Activated CD8-positive, alpha-beta memory T cell treated with anti-CD3 and anti-CD28 coated beads for 24 hours (primary cell): ENCODE results near the gene CUL1.
A peak's percentile ranks its signal among the peaks of the same experiment; 100 is the strongest.
"Not testable (repeated sequence)": the region's sequence is repeated elsewhere in the genome, so short reads cannot be mapped to it uniquely, and the experiment has no call there.

ENCODE experiments used
- DNase-seq: peaks from one replicate; pipeline ENCODE4 v3.0.0-alpha.2; 2020

The CUL1 gene

DNA sequence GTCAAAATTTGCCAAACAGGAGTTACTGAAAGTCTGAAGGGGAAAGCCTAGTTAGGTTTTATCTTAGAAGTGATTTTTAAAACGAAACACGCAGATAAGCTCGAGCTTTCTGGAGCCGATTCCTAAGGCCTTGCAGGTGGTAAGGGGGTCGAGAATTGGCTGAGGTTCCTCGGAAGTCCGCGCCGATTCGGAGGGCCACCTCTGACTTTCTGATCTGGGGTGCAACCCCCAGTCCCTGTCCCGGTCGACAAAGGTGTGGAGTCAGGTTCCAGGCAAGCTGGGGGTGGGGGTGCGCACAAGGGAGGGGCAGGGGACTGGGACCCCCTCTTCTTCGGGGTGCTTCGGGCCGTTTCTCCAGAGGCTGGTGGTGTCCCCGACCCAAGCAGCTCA lies 701 bp upstream of the CUL1 start:
- peak; percentile 85 for DNase-seq

DNA sequence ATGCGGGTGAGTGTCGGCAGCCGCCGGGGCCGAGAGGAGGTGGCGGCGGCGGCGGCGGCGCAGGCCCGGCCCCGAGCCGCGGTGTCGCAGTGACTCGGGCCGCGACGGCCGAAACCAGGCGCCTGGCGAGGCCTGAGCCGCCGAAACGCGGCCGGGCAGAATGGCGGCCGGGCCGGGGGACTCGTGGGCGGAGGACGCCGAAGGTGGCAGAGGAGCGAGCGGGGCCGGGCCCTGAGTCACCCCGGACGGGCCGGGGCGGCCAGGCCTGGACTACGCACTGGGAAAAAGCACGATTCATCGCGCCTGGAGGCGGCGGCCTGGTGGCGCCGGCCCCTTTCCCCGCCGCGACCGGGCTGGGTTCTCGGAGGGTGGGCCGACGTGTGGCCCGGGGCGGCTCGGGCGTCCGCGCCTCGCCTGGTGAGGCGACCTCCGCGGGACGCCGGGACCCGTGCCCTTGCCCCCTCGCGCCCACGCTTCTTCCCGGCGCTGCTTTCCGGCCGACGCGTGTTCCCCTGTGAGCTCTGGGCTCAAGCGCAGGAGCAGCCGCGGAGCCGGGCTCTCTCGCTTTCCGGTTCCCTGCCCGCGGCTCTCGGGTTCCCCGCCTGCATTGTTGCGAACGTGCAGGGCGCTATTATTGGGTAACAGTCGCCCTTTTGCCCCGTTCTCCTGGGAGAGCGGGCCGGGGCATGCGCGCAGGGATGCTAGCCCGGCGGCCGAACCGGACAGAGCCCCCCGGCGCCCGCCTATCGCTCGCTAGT lies 500 bp downstream of the CUL1 start:
- peak; percentile 85 for DNase-seq

DNA sequence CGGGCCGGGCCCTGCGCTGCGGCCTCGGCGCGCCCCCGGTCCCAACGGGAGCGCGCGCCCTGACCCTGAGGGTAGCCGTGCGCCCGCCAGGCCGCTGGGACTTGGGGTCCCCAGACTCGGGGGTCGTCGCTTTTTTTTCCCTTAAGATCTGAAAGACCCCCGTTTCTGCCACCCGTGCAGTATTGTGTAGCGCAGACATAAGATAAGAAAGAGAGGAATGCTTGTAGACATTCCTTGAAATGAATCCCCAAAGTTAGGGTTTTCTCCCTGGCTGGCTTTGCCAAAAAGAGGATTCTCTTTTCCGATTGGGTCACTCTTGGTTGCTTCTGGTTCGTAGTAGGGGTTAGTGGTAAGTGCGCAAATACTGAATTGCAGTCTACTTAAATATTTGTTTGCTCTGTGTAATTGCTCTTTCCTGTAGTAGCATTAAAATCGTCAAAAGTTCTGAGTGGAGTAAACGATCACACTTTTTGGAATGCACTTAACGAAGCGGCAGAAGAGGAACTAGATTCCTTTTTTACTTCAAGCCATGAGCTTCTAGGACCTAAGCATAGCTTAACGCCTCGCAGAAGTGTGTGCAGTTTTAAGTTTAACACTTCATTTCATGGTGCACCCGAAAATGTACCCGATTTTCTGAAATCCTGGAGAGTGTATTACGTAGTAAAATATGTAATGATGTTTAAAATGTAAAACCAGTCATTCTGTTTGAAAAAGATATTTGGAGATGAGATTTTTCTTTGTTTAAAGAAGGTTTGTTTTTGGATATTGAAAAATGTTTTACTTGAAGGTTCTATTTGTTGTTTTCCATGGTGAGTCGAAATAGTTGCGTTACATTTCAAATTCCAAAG lies 1.3 kb downstream of the CUL1 start:
- DNase-seq: no peak

DNA sequence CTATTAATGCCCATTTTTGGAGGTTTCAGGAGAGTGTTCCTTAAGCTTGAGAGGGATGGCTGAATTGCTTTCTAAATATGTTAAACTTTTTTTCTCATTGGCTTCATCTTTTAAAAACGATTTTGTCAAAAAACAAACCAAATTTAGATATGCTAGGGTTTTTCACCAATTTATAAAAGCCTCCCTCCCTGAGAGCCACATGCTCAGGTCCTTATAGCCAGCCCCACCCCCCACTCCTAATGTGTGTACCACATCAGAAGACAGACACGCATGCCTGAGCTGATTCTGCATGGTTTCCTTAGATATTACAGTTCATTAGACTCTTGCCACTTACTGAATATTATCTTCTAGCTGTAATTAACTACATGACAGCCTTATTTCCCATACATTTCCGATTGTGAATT lies 2.0 kb downstream of the CUL1 start:
- no peak for DNase-seq

DNA sequence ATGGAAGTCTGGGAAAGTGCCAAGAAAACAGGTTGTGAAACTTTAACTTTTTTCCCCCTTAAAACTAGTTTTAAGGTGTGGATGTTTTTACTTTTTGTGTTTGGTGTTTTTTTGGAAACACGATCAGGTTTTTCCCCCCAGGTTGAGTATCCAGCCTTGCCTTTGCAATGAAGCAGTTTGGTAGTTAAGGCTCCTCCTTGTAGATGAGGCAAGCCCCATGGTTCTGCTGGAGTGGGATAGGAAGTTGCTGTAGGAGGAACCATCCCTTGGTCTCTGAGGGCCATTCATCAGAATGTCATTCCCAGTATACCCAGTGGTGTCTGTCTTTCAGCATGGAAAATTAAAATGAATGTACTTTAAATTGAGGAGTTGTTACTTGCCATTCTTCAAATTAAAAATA lies 2.7 kb downstream of the CUL1 start:
- no peak for DNase-seq

DNA sequence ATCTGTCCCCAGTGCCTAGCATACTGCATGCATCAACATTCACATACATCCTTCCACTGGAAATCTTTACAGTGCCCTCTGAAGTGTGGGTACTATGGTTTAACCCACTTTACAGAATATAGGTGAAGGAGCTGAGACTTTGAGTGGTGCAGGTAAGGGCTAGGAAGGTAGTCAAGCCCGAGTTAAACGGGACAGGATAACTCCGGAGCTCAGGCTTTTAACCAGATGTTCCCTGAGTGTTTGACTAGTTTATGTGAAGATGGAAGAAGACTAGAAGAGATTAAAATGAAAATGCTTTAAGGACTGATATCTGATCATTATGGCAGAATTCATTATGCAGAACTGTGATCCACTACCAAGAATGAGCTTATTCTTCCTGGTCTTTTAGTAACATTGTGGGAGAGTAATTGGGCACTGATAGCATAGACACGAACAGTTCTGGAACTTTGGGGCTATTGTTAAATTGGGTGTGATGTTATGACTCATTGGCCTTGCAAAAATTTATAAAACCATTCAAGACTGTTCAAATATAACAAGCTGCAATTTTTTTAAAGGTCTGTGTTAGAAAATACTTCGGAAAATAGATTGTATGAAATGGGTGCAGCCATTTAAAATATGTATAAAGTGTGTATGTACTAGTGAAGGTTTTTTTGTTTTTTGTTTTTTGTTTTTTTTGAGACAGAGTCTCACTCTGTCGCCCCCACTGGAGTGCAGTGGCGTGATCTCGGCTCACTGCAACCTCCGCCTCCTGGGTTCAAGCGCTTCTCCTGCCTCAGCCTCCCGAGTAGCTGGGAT lies 4.4 kb downstream of the CUL1 start:
- DNase-seq: no peak

DNA sequence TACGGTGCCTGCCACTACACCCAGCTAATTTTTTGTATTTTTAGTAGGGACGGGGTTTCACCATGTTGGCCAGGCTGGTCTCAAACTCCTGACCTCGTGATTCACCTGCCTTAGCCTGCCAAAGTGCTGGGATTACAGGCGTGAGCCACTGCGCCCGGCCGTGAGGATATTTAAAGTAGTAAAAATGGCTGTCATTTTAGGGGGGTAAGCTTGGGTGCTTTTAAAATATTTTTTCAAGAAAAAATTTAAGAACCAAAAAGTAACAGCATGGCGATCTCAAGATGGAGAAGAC lies 4.9 kb downstream of the CUL1 start:
- DNase-seq: not testable (repeated sequence)

DNA sequence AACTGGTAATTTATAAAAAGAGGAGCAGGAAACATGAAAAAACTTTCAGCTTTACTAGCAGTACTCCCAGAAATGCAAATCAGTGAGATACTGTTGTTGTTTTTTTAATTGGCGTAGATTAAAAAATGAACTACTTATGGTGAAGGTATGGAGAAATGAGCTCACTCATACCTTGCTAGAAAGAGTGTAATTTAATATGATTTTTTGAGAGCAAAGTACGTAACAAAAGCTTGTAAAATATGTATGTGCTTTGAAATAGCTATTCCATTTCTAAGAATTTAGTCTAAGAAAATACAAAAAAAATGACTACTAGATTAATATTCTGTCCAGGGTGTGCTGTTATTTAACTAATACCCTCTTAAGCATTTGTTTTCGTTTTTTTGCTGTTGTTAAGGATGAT lies 5.5 kb downstream of the CUL1 start:
- no peak for DNase-seq

DNA sequence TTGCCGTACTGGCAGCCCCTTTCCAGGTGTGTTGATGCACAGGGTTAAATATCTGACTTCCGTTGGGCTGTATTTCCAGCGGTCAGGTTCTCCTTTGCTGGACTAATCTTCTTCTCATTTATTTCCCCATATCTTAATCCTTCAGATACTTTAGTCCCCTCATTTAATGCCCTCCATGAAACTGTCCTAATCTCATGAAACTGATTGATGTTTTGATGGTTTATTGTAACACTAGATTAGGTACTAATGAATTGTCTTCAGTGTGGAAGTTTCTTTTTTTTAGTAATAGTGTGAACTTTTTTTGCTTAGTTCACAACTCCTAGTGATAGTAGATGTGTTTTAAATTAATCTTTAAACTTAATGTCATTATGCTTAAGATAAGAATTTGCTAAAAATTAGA lies 6.3 kb downstream of the CUL1 start:
- no peak for DNase-seq

DNA sequence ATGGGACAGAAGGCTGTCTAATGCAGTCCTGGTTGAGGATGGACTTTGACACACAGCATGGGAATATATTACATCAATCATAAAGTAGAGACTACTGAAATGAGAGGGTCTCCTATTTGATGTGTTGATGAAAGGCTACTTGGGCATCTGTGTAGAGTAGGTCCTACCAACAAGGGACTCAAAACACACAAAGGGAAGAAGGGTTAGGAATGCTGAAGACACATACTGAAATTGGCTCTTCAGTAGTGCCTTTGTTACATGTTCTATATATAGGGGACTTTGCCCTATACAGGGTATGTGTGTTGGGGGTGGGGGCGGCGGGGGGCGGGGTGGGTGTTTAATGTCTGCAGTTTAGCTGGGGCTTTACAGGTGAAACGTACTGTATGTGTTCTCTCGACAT lies 7.7 kb downstream of the CUL1 start:
- DNase-seq: no peak

DNA sequence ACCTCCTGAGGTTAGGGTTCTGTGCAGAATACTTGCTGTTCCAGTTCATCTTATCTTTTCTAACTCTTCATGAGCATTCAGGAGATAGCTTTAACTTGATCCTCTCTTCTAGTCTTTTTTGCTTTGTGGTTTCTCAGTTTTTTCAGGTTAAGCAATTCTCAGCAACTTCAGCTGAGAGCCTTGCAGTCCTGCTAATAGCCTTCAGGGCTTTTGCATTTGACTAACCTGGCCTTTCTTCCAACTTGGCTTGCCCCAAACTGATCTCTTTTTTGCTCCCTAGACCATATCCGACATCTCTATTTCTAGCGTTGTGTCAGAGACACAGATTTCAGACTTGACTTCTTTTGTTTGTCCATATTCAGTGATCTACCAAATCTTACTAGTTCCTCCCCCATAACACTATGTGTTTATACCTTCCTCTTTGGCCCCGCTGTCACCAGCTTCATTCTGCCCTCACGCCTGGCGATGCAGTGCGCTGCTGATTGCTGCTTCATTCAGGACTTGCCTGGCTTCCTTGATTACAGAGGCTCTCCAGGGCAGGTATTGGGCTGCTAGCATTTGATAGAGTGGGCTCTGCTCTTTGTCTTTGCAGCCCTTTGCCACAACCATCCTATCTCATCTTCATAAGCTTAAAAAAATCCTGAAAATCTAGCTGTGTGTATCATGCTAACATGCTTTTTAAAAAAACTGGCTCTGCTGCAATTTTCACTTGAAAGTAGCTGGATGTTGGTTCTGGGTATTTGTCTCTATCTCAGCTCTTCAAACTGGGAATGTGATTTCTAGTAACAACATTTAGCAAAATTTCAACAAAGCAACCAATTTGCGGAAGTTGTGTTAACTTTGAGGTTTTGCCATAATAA lies 9.6 kb downstream of the CUL1 start:
- DNase-seq: no peak

DNA sequence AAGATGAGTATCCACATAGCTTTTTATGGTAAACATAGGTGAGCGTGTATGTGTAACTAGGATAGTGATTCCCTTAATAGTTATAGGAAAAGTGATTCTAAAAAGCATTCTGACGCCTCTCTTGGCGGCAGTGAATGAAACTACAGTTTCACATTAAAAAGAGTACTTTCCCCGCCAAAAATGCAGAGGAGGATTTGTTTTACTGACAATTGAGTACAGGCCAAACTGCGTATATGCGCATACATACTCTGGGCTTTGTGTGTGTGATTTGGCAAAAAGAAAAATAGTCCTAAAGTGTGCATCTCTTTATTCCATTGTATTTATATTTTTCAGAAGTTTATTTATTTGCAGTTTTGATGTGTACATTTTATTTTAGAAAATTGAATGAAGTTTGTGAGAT lies 10.3 kb downstream of the CUL1 start:
- DNase-seq: no peak

DNA sequence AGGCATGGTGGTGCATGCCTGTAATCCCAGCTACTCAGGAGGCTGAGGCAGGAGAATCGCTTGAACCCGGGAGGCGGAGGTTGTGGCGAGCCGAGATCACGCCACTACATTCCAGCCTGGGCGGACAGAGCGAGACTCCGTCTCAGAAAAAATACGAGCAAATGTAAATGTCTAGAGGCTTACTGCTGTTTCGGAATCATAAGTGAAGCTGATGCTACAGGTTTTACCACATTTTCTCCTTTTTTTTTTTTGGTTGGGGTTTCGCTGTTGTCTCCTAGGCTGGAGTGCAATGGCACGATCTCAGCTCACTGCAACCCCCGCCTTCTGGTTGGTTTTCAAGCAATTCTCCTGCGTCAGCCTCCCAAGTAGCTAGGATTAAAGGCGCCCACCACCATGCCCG lies 11.7 kb downstream of the CUL1 start:
- DNase-seq: not testable (repeated sequence)

DNA sequence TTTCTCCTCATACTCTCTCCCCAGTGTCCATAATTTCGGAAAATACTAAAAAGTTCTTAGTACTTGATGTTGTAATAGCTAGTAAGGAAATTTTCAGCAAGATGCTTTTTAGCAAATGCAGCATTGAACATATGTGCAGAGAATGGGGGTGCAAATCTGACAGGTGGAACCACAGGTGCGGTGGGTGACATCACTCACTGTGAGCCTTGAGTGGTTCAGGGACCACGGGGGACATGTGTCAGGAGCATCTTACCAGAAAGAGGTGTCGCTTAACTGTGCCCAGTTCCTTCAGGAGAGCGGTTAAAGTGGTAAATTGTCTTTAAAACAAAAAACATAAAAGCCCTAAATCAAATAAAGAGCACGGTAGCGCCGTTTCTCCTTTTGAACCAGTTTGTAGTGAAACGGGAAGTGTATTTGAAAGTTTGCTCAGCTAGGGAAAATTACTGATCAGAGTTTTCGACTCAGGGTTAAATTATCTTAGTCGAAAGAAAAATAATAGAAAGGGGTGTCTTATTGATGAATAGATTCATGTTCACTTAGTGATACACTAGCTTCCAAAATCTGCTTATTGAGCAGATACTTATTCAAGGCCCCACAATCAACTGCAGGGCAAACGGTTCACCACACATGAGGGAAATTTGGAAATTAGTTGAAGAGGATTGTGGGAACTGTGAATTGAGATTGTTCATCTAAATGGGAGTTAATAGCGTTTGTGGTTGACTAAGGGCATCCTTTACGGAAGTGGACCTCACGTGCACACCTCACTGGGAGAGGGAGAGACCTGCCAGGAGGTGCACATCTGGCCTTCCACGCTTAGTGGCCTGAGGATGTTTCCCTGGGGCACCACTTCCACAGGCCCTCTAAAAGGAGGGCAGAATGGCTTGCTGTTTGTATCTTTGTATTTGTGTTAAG lies 12.7 kb downstream of the CUL1 start:
- no peak for DNase-seq

DNA sequence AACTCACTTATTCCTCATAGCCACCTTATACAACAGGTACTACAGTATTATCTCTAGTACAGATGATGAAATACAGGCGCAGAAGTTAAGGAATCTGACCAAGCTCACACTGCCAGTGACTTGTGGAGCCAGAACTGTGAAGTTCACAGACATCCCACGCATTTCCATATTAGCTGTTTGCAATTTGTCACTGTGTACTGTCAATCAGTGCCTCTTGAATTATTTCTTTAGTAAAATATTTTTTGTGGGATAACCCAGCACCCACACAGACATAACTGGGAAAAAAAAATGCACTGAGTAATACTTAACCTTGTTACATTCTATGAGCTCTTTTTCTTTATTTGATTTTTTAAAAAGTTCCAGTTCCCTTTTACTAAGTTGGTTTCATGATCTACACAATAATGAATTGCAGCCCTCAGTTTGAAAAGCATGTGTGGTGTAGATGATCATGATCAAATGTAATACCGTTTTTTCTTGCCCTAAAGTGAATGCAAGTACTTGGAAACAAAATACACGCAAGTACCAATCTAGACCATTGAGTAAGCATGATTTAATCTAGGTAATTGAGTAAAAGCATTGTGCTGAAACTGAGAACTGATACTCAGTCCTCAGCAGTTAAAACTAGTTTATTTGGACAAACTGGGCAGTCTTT lies 14.1 kb downstream of the CUL1 start:
- DNase-seq: no peak

DNA sequence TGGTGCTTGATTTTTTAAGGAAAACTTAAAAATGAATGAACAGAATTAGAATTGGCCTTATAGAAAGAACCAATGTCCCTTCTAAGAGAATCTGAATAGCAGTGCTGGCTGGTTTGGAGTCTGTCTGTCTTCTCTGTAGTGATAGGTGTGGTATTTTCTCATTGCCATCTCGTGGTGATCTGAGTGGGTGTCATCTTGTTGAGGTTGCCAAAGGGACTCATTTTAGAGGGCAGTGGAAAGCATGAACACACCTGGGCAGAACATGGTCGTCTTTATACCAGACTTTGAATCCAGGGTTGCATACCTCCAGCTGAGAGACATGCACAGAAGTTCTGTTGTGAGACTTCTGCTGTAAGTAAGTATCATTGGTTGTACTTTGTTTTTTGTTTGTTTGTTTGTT lies 15.8 kb downstream of the CUL1 start:
- no peak for DNase-seq

DNA sequence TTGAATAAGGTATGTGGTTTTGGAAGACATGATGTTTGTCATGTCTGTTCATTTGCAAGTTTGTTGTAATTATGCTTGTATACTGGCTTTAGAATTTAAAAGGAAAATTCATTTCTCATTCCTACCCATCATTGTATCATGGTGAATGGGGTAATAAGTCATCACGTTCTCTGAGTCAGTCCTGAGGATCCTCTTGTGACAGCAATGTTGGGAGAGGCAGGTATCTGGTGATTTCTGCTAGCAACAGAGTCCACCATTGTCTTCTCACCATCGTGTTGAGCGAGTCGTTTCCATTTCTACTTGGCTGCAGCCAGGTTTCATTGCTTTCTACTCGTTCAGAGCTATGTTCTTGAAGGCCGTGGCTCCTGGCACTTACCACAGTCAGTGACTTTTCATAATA lies 16.3 kb downstream of the CUL1 start:
- no peak for DNase-seq

DNA sequence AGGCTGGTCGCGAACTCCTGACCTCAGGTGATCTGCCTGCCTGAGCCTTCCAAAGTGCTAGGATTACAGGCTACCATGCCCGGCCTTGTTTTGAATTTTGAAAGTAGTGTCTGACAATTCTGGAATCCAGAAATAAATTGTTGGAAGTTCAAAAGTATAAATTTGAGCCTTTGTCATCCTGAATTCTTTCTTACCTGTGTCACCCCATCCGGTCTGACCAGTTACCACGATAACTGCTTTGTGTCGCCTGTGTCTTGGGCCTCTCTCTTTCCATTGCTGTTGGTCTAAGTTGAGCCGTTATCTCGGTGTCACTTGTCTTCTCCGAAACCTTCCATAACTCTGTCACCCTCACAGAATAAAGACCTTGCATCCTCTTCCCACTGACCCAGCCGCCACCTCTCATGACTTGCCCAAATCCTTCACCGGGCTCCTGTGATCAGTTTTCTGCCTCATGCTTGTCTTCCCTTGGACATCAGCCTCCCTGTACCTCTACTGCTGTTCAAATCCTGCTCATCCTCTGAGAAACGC lies 18.6 kb downstream of the CUL1 start:
- no peak for DNase-seq

DNA sequence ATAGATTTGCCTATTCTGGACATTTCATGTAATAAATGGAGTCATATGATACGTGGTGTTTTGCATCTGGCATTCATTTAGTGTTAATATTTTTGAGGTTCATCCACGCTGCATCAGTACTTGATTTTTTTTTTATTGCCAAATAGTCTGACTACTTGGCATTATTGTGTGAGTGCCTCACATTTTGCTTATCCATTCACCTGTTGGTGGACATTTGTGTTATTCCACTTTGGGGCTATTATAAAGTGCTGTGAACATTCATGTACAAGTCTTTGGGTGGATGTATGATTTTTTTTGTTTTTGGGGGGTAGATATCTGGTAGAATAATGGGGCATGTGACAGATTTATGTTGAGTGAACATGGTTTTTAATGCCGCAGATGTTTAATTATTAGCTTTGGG lies 19.7 kb downstream of the CUL1 start:
- no peak for DNase-seq

DNA sequence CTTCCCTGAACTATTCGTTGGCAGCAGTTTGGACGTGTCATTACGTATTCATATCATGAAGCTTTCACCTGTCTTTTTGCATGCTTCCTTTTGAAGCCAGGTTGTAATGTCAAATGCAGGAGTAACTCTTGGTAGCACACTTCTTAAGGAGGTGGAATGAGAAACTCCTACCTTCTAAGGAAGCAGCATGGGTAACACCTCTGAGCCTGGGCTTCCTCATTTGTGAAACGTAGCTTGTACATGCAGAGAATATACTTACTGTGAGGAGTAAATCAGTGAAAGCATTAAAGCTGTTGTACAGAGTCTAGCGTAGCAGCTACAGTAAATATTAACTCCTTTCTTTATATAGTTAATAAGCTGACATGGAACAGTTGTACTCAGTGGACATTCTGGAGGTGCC lies 21.1 kb downstream of the CUL1 start:
- no peak for DNase-seq

DNA sequence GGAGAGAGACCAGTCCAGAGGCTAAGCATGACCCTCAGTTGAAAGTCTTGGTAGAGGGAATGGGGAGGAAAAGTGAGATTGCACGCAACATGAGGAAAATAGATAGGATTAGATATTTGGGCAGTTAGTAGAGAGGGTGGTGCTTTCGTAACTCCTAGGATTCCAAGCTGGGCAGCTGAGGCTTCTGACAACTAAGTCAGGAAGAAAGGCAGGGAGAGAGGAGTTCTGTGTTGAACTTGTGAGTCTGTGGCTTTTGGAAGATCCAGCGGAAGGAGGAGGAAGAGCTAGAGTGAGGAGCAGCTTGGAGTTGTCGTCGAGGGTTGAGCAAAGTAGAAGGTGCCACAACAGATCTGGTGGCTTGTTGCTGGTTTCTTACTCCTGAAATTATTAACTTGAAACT lies 21.8 kb downstream of the CUL1 start:
- no peak for DNase-seq
